Activated gamma-delta T cell treated with anti-CD3 and anti-CD28 coated beads, Interleukin-2, amount 50 U/mL, for 16 hours (primary cell): Measurements from ENCODE around the gene SNIP1.
"Not testable (repeated sequence)": the region's sequence is repeated elsewhere in the genome, so short reads cannot be mapped to it uniquely, and the experiment has no call there.

Experiments
- DNase-seq: peaks from one replicate; pipeline ENCODE4 v3.0.0-alpha.2; 2020; ENCODE audit warnings: low read depth

SNIP1 gene

DNA sequence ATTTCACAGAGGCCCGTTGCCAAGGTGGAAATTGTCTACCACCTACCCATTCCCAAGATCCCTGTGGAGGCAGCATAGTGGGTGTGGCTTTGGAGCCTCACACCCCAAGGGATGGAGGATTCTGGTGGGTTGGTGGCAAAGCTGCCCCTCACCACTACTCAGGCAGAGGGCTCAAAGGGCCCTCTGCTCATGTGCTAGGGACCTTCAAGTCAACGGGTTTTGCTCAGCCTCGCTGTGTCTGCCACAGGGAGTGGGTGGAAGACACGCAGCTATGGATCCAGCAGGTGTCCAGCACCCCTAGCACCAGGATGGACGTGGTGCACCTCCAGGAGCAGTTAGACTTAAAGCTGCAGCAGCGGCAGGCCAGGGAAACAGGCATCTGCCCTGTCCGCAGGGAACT, 5.0 kb upstream of the SNIP1 start:
- no peak for DNase-seq

DNA sequence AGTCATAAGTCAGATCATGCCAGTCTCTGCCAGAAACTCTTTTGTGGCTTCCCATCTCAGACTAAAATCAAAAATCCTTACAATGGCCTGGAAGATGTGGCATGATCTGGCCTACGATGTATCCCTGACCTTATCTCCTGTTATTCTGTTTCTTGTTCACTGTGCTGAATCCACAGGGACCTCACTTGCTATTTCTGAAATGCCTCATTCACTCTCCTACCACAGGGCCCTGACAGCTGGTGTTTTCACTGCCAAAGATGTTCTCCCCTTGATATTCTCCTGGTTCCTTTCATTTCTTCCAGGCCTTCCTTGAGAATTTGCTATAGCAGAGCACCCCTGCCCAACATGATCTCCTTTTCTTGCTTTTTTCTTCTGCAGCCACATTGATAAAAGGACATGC, 4.3 kb upstream of the SNIP1 start:
- DNase-seq = no peak

DNA sequence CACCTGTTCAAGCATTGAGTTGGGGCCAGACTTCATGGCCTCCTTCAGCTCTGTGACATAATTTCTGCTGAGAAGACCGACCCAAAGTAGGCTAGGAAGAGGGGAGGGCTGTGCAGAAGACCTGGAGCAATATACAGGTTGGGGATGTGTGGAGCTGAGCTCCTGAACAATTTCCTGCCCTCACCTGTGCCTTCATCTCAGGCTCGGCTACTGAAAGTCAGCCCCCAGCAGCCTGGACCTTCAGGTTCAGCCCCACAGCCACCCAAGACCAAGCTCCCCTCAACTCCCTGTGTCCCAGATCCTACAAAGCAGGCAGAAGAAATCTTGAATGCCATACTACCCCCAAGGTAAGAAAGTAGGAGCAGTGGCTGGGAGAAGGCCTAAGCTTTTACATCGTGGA, 3.3 kb upstream of the SNIP1 start:
- DNase-seq = no peak

DNA sequence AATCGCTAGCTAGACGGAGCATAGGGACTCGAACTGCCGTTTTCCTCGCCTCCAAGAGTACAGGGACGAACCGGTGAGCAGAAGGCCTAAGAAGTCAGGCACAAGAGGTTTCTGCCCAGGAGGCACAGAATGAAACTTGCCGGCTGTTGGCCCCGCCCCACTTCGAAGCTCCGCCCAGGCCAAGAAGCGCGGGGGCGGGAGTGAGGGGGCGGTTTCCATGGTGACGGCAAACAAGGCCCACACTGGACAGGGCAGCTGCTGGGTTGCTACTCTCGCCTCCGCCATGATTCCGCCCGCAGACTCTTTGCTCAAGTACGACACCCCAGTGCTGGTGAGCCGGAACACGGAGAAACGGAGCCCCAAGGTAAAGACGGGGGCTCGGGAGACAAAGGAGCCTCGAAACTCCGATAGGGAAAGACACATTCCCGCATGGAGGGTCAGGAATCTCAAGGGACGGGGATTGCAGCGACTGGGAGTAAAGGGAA, 2.7 kb upstream of the SNIP1 start, which contains the start of gene DNALI1:
DNALI1 (plus strand) TSS at position 229 of the 485 bp plus-strand sequence; CDS start at position 284, 55 bp downstream.
- DNase-seq = no peak

DNA sequence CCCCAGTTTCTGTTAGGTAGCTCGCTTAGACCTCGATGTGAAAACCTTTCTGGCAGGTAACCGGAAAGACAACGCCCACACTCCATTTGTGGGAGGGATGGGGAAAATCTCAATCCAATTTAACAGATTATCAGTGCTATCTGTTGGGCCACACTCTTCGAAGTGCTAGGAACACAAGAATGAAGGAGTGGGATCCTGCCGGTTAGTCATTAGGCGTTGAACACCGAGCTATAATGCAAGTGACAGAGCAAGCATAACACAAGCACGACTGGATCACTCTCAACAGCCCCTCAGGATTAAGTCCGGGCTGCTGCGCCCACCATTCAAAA, 531 bp downstream of the SNIP1 start:
- DNase-seq = no peak

DNA sequence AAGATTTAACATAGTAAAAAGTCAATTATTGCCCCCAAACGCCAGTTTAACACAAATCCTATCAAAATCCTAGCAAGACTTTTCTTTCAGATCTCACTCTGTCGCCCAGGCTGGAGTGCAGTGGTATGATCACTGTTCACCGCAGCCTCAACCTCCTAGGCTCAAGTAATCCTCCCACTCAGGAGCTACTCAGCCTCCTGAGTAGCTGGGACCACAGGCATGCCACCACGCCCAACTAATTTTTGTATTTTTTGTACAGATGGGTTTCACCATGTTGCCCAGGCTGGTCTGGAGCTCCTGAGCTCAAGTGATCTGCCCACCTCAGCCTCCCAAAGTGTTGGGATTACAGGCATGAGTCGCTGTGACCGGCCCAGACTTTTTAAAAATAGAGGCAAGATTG, 4.8 kb downstream of the SNIP1 start:
- DNase-seq = no peak

DNA sequence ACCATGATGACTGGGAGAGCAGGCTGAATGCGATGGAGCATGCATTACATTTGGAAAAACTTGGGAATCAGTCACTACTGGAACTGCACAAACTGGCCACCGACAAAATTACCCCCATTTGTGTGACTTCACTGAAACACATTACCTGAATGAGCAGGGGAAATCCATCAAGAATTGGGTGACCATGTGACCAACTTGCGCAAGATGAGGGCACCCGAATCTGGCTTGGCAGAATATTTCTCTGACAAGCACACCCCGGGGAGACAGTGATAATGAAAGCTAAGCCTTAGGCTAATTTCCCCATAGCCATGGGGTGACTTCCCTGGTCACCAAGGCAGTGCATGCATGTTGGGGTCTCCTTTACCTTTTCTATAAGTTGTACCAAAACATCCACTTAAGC, 9.1 kb downstream of the SNIP1 start:
- DNase-seq = no peak

DNA sequence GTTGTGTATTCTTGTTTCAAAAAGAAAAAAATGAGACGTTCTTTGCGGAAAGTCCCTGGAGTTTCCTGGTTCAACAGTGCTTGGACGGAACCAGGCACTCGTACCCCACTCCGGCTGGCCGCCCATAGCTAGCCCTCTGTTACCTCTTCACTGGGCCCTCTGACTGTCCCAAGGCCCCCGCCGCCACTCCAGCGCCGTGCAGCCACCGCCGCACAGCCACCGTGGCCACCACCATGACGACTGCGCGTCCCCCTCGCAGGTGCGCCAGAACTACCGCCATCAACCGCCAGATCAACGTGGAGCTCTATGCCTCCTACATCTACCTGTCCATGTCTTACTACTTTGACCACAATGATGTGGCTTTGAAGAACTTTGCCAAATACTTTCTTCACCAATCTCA, 9.6 kb downstream of the SNIP1 start:
- no peak for DNase-seq

DNA sequence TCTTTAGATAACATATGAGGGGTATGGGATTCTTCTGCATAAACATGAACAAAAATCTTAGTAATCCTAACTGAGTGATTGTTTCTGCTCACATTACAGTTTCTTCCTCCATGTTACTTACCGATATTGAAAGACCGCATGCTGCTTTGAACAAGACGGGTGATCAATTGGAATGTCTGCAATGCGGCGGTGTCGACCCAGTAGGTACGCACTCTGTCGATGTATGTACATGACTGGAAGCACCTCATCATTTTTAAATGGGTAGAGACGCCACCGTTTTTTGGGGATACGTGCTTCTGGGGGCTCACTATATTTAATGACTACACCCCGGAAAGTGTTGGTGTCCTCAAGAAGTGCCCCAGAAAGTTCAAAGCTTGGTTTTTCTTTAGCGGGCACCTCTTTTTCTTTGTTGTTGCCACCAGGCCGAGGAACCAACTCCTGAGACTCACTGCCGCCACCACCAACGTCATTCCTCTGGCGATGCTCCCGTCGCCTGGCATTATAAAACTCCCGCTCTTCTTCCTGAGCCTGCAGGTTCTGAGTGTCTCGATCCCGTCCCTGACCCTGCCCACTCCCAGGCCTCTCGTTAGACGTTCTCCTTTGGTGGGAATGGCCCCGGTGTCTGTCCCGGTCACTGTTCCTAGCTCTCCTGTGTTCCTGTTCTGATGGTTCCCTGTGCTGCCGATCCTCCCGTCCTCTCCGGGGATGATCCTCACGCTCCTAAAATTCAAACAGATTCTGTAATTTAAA, 13.9 kb downstream of the SNIP1 start:
- no peak for DNase-seq

DNA sequence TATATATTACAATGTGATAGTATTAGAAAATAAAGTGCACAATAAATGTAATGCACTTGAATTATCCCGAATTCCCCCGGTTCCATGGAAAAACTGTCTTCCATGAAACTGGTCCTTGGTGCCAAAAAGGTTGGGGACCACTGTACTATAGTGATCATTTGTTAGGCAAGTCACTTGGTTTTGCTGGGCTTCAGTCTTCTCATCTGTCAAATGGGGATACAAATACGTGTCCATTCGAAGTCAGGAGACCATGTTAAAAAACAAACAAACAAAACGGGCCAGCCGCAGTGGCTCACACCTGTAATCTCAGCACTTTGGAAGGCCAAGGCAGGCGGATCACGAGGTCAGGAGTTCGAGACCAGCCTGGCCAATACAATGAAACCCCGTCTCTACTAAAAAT, 14.9 kb downstream of the SNIP1 start:
- DNase-seq = not testable (repeated sequence)

DNA sequence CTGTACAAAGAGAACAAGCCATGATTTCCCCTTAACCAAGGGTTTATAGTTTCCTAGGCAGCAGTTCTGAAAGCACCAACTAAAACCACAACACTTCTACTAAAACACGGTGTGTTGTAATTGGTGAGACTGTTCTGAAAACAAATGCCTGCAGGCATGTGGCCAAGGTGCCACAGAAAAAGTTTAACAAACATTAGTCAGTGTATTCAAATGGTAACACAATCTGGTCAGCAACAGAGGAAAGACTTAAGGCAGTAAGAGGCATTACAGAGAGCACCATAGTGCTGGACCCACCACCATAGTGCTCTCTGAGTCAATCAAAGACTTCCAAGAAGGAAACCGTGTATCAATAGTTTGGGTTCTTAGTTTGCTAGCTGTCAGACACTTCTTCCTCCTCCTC, 16.7 kb downstream of the SNIP1 start:
- DNase-seq = no peak

DNA sequence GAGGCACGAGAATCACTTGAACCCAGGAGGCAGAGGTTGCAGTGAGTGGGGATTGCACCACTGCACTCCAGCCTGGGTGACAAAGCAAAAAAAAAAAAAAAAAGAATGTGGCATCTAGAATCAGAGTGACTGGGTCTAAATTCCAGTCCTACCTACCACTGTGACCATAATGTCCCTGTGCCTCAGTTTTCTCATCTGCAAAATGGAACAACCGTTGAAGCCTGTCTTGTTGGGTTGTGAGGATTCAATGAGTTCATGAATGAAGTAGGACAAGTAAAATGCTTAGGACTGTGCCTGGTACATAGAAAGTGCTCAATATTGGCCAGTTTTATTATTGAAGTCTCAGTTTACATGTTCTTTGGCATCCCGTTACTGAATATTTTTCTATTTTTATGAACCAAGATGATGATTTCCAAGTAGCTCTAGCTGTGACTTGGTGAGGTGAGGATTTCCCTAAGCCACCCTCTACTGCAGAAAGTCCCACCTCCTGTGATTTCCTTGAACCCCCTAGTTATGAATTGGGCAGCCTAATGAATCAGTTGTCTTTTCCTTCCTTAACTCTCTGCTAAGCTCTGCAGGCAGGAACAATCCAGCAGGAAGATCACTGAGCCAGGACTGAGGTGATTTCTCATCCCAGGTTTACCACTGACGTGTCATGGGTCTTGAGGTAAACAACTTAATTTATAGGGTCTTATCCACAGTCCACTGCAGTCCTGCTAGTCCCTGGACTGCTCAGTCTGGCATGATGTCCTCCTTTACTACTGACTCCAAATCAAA, 20.6 kb downstream of the SNIP1 start:
- DNase-seq = no peak

DNA sequence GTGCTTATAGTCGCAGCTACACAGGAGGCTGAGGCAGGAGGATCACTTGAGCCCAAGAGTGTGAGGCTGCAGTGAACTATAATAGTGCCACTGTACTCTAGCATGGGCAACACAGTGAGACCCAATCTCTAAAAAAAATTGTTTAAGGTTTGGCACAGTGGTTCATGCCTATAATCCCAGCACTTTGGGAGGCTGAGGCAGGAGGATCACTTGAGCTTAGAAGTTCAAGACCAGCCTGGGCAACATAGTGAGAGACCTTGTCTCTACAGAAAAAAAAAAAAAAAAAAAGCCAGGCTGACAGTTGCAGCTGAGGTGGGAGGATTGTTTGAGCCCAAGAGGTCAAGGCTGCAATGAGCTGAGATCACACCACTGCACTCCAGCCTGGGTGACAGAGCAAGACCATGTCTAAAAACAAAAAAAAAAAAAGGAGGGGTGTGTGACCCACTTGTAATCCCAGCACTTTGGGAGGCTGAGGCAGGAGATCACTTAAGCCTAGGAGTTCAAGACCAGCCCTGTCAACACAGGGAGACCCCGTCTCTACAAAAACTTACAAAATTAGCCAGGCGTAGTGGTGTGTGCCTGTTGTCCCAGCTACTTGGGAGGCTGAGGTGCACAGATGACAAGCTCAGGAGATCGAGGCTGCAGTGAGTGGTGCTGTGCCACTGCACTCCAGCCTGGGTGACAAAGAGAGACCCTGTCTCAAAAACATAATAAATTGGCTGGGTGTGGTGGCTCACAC, 21.5 kb downstream of the SNIP1 start:
- DNase-seq = not testable (repeated sequence)

DNA sequence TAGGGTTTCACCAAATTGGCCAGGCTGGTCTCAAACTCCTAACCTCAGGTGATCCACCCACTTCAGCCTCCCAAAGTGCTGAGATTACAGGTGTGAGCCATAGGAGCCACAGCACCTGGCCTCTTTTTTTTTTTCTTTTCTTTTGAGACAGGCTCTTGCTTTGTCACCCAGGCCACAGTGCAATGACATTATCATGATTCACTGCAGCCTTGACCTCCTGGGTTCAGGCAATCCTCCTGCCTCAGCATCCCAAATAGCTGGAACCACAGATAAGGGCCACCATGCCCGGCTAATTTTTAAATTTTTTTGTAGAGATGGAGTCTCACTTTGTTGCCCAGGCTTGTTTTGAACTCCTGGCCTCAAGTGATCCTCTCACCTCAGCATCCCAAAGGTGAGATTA, 24.2 kb downstream of the SNIP1 start:
- not testable (repeated sequence) for DNase-seq

DNA sequence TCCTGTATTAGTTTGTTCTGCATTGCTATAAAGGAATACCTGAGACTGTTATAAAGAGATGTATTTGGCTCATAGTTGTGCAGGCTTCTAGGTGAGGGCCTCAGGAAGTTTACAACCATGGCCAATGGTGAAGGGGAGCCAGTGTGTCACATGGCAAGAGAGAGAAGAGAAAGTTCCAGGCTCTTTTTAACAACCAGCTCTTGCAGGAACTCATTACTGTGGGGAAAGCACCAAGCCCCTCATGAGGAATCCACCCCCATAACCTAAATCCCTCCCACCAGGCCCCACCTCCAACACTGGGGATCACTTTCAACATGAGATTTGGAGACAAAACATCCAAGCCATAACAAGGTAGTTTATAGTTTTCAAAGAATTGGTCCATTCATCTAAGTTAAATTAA, 34.5 kb downstream of the SNIP1 start:
- DNase-seq = no peak

DNA sequence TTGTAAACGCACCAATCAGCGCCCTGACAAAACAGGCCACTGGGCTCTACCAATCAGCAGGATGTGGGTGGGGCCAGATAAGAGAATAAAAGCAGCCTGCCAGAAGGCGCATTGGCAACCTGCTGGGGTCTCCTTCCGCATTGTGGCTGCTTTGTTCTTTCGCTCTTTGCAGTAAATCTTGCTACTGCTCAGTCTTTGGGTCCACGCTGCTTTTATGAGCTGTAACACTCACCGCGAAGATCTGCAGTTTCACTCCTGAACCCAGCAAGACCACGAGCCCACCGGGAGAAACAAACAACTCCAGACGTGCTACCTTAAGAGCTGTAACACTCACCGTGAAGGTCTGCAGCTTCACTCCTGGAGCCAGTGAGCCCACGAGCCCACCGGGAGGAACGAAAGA, 35.2 kb downstream of the SNIP1 start:
- peak; percentile 38 for DNase-seq

DNA sequence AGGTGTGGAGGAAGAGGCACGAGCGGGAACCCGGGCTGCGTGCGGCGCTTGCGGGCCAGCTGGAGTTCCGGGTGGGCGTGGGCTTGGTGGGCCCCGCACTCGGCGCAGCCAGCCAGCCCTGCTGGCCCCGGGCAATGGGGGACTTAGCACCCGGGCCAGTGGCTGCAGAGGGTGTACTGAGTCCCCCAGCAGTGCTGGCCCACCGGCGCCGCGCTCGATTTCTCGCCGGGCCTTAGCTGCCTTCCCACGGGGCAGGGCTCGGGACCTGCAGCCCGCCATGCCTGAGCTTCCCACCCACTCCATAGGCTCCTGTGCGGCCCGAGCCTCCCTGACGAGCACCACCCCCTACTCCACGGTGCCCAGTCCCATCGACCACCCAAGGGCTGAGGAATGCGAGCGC, 35.9 kb downstream of the SNIP1 start:
- DNase-seq = not testable (repeated sequence)

DNA sequence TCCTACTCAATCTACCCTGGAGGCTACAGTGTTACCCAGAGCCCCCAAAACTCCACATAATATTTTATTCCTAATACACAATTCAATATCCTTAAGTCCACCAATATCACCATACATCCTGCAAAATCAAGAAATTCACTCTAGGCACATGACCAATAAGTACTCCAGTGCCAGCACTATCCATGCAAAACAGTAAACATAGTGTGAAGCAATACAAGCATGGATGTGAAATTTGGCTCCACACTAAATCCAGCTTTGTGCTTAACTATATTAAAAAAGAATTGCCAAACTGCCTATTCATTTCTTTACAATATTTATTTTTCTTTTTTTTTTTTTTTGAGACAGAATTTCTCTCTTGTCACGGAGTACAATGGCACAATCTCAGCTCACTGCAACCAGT, 36.5 kb downstream of the SNIP1 start:
- DNase-seq = no peak

DNA sequence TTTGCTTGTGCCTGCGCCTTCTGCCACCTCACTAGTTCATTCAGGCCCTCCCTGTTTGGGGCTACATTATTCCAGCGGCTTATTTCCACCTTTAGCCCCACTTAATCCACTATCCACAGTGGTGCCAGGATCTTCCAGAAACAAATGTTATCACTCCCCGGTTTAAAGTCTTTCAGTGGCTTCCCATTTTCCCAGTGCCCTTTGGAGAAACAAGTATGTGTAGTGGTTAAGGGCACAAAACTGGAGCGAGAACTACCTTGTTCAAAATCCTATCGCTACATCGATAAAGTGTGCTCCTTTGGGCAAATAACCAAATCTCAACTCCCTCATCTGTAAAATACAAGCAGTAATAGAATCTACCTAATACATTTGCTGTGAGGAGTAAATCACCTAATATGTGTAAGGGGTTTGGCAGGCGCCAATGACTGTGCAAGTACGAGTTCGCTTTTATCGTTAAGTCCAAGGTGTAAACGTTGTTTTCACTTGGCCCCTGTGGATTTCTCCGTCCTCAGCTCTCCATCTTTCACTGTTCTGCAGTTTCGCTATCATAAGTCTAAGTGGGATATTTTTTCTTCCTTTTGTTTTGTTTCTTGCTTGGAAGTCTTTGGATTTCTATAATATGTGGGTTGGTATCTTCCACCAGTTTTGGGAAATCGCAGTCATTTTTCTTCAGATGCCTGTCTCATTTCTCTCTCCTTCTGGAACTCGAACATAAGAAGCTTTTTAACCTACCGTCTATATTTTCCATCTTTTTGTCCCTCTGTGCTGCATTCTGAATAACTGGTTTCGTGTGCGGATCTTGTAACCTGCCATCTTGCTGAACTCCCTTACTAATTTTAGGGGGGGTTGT, 38.7 kb downstream of the SNIP1 start:
- DNase-seq = no peak

DNA sequence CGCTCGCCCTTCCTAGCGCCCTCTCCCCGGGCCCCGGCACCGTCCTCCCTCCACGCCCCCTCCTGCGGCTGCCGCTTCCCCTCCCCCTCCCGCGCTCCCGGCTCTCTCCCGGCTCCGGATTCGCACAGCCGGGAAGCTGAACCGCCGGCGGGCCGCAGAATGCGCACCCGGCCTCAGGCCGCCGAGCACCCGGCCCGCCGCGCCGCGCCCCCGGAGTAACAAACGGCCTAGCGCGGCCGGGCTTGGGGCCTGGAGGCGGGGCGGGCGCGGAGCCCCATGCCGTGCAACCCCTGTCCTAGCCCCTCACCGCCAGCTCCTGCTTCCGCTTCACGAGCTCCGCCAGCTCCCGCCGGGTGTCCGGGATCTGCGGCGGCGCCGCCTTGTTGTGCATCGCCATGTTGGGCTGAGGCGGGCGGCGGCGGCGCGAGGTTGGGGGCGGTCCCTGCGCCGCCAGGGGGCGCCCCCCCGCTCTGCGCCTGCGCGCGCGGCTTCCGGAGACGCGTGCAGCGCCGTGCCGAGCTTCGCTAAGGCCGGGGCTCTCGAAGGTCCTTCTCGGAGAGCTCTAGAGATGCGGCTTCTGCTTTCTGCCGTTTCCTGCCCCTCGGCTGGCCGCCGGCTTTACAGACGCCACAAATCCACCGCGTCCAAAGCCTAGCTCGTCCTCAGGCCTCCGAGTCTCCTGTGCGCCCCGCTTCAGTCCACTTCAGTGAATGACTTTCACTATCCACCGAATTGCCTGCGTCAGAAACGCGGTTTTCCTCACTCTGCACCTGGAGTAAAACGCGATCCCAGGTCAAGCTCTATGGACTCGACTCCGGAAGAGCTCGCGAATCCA, 39.5 kb downstream of the SNIP1 start, which contains the start of gene MEAF6:
MEAF6 (minus strand) TSS at position 417 of the 835 bp plus-strand sequence; CDS start at position 397, 20 bp downstream.
- DNase-seq = peak; percentile 76
